Iris pigment epithelial cell (primary cell): ENCODE results near the gene CYB561D1.
A peak's percentile ranks its signal among the peaks of the same experiment; 100 is the strongest.

Experiments used
- DNase-seq: peaks from one replicate; pipeline ENCODE4 v3.0.0-alpha.2; 2011; ENCODE audit warnings: low read depth

CYB561D1 gene

DNA sequence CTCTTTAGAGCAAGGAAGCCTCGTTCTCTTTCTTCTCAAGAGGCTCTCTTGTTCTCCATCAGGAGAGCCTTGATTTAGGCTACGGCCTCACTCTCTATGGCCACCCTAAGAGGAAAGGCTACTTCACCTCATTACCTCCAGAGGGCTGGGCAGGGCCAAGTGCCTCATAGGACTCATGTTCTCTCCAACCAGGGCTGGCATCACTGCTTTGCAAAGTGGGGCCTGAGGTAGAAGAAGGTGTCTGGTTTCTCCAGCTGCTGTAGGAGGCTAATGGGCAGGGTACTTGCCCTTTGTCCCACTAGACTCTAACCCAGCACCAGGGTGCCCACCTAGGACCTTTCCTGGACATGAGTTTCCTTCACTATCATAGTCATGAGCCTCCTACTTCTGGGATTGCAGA lies 12.2 kb upstream of the CYB561D1 start:
- no peak for DNase-seq

- DNase-seq = no peak
Measured at GRCh38 chr1:109482242-109482641, 11.7 kb upstream of the CYB561D1 start.

- no peak for DNase-seq
Measured at GRCh38 chr1:109482791-109483671, 10.9 kb upstream of the CYB561D1 start.

DNA sequence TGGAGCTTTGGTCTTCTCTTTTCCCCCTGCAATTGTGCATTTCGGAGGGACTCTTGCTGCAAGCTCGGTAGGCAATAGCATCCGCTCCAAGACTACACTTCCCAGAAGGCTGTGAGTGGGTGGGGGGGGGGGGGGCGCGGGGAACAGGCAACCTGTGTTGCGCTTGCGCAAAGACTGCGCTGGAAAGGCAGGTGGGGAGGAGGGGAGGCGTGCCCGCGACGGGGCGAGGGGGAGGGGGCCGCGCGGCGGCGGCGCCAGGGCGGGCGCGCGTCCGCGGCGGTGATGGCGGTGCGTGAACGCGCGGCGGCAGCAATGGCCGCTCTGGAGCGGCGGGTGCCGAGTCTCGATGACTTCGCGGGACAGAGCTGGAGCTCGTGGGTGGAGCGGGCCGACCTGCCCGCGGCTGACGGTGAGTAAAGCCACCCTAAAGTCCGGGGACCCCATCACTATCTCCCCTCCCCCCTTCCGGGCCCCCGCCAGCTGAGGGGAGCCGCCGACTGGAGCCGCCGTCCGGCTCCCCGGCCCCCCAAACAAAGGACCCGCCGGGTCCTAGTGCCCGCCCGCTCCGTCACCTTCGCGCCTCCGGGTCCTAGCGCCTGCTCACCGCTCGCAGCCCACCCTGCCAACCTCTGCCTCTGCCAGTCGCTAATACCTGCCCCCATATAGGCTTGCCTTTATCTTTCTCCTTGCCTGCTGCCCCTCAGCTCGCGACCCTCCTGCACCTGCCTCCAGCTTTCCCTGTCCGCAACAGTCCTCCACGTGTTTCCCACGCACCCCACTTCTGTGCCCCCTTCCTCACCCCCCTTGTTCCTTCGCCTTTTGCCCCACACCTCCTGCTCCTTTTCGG lies 10.0 kb upstream of the CYB561D1 start, which contains the start of gene ATXN7L2:
TSS of gene ATXN7L2 (plus strand) at position 234 of the 847 bp plus-strand sequence. CDS start at position 283, 49 bp downstream.
- peak; percentile 85 for DNase-seq

DNA sequence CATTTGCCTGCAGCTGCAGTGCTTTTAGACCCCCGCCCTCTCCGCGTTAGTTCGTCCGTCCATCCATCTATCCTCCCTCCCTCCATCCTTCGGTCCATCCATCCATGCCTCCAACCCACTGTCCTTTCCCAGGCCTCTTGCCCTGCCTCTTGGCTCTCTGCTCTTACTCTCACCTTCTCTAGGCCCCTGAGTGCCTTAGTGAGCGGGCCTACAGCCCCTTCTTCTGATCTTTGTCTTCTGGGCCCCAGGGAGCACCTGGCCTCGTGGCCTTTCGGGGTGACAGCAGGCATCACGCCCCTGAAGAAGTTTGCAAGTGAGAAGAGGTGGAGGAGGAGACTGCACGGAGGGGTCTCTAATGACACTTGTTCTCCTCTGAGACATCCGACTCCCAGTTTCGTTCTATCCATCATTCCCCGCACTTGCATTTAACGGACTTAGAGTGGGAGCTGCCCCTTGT lies 9.3 kb upstream of the CYB561D1 start:
- no peak for DNase-seq

DNA sequence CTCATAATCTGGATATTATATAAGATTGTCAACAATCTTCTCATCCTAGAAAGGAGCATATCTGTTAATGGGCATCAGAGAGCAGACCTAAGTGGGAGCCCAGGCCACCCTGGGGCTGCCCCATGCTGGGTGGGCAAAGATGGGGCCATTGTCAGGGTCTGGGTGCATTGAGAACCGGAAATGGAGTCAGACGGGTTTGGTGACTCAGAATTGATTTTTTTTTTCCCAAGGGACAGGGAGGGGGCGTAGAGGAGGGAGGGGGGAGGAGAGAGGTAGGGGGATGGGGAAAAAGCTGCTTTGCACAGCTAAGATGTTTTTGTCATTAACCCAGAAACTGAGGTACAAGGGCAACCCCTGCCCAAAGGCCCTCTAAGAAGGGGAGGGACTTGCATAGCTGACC lies 8.9 kb upstream of the CYB561D1 start:
- DNase-seq = no peak

- no peak for DNase-seq
Measured at GRCh38 chr1:109487261-109487660, 6.6 kb upstream of the CYB561D1 start.

DNA sequence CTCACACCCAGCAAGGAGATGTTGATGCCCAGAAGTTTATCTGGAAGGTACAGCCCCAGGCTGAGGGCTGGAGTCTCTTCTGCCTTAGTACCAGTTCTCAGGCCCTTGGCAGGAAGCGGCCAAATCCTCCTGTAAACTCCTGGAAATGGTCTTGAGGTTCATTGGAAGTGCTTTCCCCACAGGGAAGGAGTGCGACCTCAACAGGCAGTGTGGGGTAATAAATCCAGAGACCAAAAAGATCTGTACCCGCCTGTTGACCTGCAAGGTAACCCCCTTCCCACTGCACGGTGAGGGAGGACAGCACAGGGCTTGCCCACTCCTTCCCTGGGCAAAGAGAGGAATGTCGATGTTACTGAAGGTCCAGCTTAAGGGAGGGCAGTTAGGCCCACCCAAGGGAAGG lies 5.7 kb upstream of the CYB561D1 start:
- no peak for DNase-seq

- DNase-seq = no peak
Measured at GRCh38 chr1:109488696-109489095, 5.2 kb upstream of the CYB561D1 start.

DNA sequence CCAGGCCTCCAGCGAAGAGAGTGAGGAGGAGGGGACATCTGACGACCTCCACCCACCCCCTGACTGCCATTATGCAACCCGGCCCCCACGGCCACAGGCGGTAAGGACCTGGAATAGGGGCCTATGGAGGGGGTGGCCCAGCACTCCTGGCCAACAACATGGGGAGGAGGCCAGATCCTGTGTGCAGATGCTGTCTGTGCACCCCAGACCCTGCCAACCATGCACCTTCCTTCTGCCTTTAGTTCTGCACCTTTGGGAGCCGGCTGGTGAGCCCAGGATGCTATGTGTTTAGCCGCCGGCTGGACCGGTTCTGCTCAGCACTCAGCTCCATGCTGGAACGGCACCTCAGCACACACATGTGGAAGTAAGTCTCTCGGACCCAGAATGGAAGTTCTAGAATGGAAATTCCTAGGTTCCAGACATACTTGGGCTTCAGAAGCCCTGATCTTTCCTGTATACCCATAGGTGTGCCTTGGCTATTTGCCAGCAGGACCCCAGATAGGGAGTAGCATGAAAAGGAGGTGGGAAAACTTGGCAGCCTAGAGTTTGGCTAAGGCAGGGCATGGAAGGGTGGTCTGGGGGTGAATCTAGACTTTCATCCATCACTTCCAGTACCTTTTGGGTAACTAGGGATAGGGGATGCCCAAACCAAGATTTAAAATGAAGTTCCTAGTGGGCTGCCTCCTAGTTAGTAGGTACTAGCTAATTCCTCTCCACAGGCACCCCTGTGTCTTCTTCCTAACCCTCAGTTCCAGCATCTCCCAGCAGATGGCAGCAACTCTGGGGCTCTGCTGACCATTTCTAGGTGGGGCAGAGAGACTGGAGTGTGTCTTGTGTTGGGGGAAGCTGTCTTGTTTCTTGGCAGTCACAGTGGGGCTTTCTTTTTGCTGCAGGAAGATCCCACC lies 3.6 kb upstream of the CYB561D1 start:
- peak; percentile 63 for DNase-seq

- no peak for DNase-seq
Measured at GRCh38 chr1:109490934-109491302, 3.0 kb upstream of the CYB561D1 start.

- DNase-seq = no peak
Measured at GRCh38 chr1:109491372-109491771, 2.5 kb upstream of the CYB561D1 start.

- no peak for DNase-seq
Measured at GRCh38 chr1:109492779-109493178, 1.1 kb upstream of the CYB561D1 start.

- DNase-seq = no peak
Measured at GRCh38 chr1:109493227-109493626, 667 bp upstream of the CYB561D1 start.

- no peak for DNase-seq
Measured at GRCh38 chr1:109495738-109496137, 1.8 kb downstream of the CYB561D1 start.

DNA sequence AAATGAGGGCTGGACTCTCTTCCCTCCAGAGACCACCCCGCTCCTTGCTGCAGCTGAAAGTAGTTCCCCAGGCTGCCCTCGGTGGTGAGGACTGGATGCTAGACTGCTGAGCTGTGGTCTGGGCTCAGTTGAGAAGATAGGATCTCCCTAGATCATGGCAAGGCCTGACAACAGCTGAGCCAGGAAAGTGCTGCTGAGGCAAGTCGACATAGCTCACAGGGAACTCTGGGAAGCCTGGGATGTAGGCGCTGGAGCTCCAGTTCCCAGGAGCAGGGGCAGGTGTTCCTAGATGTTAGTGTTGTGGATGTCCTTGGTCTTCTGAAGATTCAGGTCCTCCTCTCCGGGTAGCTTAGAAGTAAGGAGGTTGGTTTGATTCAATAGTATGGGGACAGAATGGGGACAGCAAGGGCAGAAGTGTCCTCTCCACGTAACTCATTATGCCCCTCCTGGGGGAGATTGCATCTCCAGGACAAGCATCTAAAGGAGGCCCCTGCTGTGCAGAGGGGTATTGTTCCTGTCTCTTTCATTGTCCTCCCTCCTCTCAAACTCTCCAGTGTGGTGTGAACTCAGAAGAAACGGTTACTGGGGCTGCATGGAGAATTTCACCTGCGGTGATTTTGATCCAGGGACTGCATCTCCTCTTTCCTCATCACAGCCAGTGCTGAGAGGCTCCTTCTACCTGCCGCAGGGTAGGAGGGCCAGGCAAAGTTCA lies 3.7 kb downstream of the CYB561D1 start:
- DNase-seq = no peak

DNA sequence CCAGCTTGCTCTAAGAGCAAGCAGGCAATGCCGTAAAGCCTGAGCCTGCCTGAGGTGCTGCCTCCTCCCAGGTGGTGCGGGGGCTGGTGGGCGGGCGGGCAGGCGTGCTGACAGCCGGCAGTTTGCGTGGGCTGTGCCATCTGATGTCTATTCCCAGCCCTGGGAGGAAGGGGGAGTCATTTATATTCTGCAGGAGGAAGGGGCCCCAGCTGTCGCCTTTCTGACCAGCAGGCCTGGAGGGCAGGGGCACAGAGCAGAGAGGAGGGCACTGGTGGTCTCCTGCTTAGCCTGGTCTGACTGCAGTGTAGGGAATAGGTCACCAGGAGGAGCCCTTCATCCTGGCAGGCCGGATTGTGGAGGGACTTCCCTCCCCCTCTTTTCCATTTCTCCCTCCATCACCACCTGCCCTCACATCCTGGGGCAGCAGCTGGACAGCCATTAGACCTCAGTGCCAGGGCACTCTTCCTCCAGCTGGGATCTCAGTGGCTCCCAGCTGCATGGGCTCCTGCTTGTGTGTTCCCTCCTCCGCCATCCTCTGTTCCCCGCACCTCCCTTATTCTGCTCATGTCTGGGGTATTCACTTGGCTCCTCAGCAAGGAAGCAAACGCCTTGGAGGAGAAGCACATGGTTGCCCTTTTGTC lies 4.4 kb downstream of the CYB561D1 start:
- DNase-seq = peak; percentile 31

GRCh38 chr1:109499081-109499480 lies 5.2 kb downstream of the CYB561D1 start:
- no peak for DNase-seq

- DNase-seq = peak; percentile 60
Measured at GRCh38 chr1:109499661-109500536, 6.0 kb downstream of the CYB561D1 start.

GRCh38 chr1:109500941-109501381 lies 7.1 kb downstream of the CYB561D1 start:
- peak; percentile 79 for DNase-seq
